Measurements from ENCODE around the gene DNAJB4.

- TF ChIP-seq POLR2AphosphoS5 (IDR thresholded peaks at IDR 0.05; ENCODE audit: low read depth) (no peak), EZH2 (IDR thresholded peaks at IDR 0.05; ENCODE audit: low read depth, unreplicated experiment) (no peak), CTCF (conservative IDR thresholded peaks at IDR 0.05; ENCODE audit: low read depth in 2 of 2) (no peak), REST (IDR thresholded peaks at IDR 0.05; ENCODE audit: unreplicated experiment) (no peak), JUNB (IDR thresholded peaks at IDR 0.05; ENCODE audit: unreplicated experiment) (no peak)
These were observed 3.1 kb downstream of the DNAJB4 start for GRCh38 chr1:78007677-78008341.

All from GM23338 (cell line).